ENCODE results near the gene PPP1R12B.

Gene PPP1R12B

GRCh38 chr1:202564958-202565495 lies 216.5 kb downstream of the PPP1R12B start:
- TF ChIP-seq TAF1 (IDR thresholded peaks at IDR 0.05; ENCODE audit: borderline replicate concordance, low read depth, low read length) (no peak), POLR2AphosphoS5 (IDR thresholded peaks at IDR 0.05; ENCODE audit: low read depth, low read length) (no peak), POLR2A (IDR thresholded peaks at IDR 0.05; ENCODE audit: low read depth, low read length) (no peak)
- DNase-seq (ENCODE audit: insufficient read length) (no peak), FAIRE-seq (no peak)

DNA sequence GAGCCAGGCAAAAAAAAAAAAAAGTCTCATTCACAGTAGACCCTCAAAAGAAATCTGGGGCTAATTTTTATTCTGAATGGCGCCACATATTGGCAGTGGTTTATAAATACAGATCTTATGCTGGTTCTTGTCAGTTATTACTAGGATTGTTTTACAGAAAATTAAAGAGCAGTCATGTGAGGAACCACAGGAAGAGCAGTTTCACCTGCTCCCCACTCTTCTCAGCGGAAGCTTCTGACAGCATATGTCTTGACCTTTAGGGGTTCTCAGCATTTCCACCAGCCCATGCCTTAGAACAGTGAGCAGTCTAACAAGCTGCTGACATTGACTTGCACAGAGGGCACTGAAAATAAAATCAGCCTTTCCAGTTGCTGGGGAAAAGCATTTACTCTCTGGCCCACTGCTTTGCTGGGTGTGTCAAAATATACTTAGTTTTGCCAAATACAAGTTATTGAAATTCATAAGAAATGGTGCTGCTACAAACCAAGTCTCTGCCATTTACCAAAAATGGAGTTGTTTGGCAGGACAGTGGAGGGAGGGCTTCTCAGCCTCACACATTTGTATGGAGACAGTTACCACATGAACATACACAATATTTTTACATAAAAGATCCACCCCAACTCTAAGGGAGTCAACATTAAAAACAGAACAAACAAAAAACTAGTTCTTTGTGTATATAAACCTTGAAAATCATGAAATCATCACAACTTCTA lies 217.5 kb downstream of the PPP1R12B start:
- DNase-seq (ENCODE audit: insufficient read length) = no peak
- FAIRE-seq = peak; percentile 80
- TF ChIP-seq POLR2A (IDR thresholded peaks at IDR 0.05; ENCODE audit: low read depth, low read length) (no peak), POLR2AphosphoS5 (IDR thresholded peaks at IDR 0.05; ENCODE audit: low read depth, low read length) (no peak), TAF1 (IDR thresholded peaks at IDR 0.05; ENCODE audit: borderline replicate concordance, low read depth, low read length) (no peak)

DNA sequence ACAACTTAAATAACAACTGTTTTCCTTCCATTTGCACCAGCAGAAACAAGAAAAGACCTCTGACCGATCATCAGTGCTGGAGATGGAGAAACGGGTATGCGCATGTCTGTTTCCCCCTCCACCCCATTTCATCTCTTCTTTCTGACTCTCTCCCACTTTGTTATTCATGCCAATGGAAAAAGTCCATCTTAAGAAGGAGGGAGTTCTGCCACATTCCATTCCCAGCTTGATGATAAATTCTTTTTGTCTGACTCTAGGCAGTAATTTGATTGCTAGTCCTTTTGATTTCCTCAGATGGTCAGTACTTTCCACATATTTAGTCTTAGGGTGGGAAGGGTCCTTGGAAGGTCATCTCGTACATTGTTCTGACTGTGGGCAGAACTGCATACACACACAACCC lies 219.2 kb downstream of the PPP1R12B start:
- DNase-seq (ENCODE audit: insufficient read length) = no peak
- no peak for FAIRE-seq

GRCh38 chr1:202568410-202568809 lies 219.9 kb downstream of the PPP1R12B start:
- DNase-seq (ENCODE audit: insufficient read length) = no peak
- no peak for TF ChIP-seq TAF1 (IDR thresholded peaks at IDR 0.05; ENCODE audit: borderline replicate concordance, low read depth, low read length)
- no peak for TF ChIP-seq POLR2AphosphoS5 (IDR thresholded peaks at IDR 0.05; ENCODE audit: low read depth, low read length)
- TF ChIP-seq POLR2A (IDR thresholded peaks at IDR 0.05; ENCODE audit: low read depth, low read length) = no peak
- no peak for FAIRE-seq

More for the DNA sequence above, 219.2 kb downstream of the PPP1R12B start:
- no peak for TF ChIP-seq TAF1 (IDR thresholded peaks at IDR 0.05; ENCODE audit: borderline replicate concordance, low read depth, low read length)
- TF ChIP-seq POLR2AphosphoS5 (IDR thresholded peaks at IDR 0.05; ENCODE audit: low read depth, low read length) = no peak
- TF ChIP-seq POLR2A (IDR thresholded peaks at IDR 0.05; ENCODE audit: low read depth, low read length) = no peak

DNA sequence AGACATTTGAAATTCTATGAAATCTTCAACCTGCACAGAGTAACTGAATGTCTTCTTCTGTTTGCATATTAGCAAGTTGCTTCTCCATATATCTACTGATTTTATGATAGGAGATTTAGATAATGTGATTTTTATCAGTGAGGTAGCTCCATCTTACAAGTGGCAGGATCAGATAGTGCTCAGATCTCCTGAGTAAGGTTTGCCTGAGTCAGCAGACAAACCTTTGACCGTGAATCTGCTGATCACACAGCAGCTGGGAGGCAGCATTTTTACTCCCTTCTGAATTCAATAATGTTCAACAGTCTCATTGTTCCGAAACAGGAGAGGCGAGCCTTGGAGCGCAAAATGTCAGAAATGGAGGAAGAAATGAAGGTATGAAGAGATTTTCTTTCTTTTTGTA lies 220.3 kb downstream of the PPP1R12B start:
- DNase-seq (ENCODE audit: insufficient read length) (no peak), FAIRE-seq (no peak)
- TF ChIP-seq POLR2AphosphoS5 (IDR thresholded peaks at IDR 0.05; ENCODE audit: low read depth, low read length) = no peak

- no peak for TF ChIP-seq TAF1 (IDR thresholded peaks at IDR 0.05; ENCODE audit: borderline replicate concordance, low read depth, low read length)
- TF ChIP-seq POLR2A (IDR thresholded peaks at IDR 0.05; ENCODE audit: low read depth, low read length) = no peak
- no peak for TF ChIP-seq POLR2AphosphoS5 (IDR thresholded peaks at IDR 0.05; ENCODE audit: low read depth, low read length)
- DNase-seq (ENCODE audit: insufficient read length) (no peak), FAIRE-seq (no peak)
Measured at GRCh38 chr1:202569393-202570322, 221.2 kb downstream of the PPP1R12B start.

GRCh38 chr1:202571719-202572339 lies 223.3 kb downstream of the PPP1R12B start:
- FAIRE-seq (peak; percentile 24), DNase-seq (ENCODE audit: insufficient read length) (no peak)
- TF ChIP-seq POLR2AphosphoS5 (IDR thresholded peaks at IDR 0.05; ENCODE audit: low read depth, low read length) = no peak
- TF ChIP-seq TAF1 (IDR thresholded peaks at IDR 0.05; ENCODE audit: borderline replicate concordance, low read depth, low read length) = no peak
- no peak for TF ChIP-seq POLR2A (IDR thresholded peaks at IDR 0.05; ENCODE audit: low read depth, low read length)

DNA sequence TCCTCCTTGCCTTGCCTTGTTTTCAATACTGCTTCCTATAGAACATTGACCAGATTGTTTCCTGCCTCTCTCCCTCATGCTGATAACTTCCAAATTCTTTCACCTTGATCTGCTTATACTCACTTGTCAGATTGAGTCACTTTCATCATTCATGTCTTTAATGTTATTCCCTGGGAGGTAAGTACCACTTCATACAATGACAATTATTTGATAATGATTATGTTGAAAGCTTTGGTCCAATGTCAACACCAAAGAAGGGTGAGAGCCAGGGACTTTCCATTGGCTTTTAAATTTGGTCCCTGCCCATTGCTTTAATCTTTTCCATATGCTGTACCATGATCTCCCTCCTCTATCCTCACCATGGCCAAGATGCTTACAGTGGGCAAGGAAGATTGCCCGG lies 224.4 kb downstream of the PPP1R12B start:
- DNase-seq (ENCODE audit: insufficient read length) (no peak), FAIRE-seq (no peak)
- TF ChIP-seq TAF1 (IDR thresholded peaks at IDR 0.05; ENCODE audit: borderline replicate concordance, low read depth, low read length) = no peak
- TF ChIP-seq POLR2A (IDR thresholded peaks at IDR 0.05; ENCODE audit: low read depth, low read length) = no peak
- TF ChIP-seq POLR2AphosphoS5 (IDR thresholded peaks at IDR 0.05; ENCODE audit: low read depth, low read length) = no peak

DNA sequence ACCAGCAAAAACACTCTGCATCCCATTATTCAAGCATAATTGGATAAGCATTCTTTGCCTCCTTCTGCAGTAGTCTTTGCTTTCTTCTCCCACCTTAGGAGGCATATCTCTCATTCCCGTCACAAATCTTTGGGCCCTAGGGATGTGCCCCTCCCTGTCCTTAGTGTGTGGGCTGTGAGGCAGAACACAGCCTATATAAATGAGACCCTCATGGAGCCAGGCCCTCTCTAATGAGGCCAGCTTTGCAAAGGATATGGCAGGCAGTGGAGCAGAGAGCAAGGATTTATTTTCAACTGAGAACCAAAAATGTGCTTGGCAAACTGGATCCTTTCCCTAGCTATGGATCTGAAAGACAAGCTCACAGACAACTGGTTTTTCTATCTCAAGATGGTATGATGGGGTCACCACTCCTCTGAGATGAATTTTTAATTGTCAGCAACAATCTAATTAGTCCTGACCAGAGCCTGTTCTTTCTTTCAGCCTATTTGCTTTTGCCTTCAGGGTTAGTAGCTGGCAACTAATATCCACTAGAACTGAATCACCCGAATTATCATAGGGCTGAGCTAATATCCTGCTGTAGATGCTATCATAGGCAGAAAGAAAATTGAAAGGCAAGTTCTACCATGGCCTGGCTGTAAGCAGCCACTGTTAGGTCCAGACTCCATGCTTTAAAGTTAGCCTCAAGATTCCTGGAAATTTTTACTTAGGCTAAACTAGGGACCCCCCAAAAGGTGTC lies 227.6 kb downstream of the PPP1R12B start:
- TF ChIP-seq POLR2AphosphoS5 (IDR thresholded peaks at IDR 0.05; ENCODE audit: low read depth, low read length) (no peak), TAF1 (IDR thresholded peaks at IDR 0.05; ENCODE audit: borderline replicate concordance, low read depth, low read length) (no peak), POLR2A (IDR thresholded peaks at IDR 0.05; ENCODE audit: low read depth, low read length) (no peak)
- FAIRE-seq (no peak), DNase-seq (ENCODE audit: insufficient read length) (no peak)

DNA sequence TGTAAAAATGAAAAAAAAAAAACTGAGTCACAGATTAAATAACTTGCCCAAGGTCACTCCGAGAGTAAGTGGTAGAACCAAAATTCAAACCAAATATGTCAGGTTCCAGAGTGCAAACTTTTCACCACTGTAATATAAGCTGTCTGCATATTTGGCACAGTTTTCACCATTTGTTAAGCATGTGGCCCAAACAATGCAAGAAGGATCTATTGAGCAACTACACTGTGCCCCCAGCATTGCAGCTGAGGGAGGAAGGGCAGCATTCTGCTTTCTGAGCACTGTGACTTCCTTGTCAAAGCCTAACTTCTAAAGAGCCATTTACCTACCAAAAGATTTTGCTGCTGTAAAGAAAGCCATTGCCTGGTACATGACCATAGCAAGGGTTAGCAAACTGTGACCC lies 228.3 kb downstream of the PPP1R12B start:
- DNase-seq (ENCODE audit: insufficient read length) (no peak), FAIRE-seq (no peak)
- TF ChIP-seq POLR2AphosphoS5 (IDR thresholded peaks at IDR 0.05; ENCODE audit: low read depth, low read length) (no peak), POLR2A (IDR thresholded peaks at IDR 0.05; ENCODE audit: low read depth, low read length) (no peak), TAF1 (IDR thresholded peaks at IDR 0.05; ENCODE audit: borderline replicate concordance, low read depth, low read length) (no peak)

DNA sequence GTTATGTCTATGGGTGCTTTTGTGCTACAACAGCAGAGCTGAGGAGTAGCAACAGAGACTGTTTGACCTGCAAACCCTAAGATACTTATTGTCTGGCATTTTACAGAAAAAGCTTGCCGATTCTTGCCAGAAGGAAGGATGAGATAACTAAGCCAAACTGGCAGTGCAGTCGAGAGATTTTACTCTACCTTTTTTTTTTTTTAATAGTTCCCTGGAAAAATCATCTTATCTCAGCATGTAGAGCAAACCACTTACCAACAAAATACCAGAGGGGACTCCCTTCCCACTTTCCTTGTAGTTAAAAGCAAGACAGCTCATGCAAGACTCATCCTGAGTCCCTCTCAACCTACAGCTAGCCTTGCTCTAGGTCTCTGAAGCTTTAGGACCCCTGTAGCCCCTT lies 228.9 kb downstream of the PPP1R12B start:
- no peak for TF ChIP-seq POLR2A (IDR thresholded peaks at IDR 0.05; ENCODE audit: low read depth, low read length)
- TF ChIP-seq TAF1 (IDR thresholded peaks at IDR 0.05; ENCODE audit: borderline replicate concordance, low read depth, low read length) = no peak
- TF ChIP-seq POLR2AphosphoS5 (IDR thresholded peaks at IDR 0.05; ENCODE audit: low read depth, low read length) = no peak
- DNase-seq (ENCODE audit: insufficient read length) (no peak), FAIRE-seq (no peak)

Data from GM12892 (cell line).